Measurements from ENCODE around the gene FOSL2. TPM values are rescaled to one million over a fixed set of nuclear protein-coding genes. Genes with fewer than 3 reads are reported as not detected.
A peak's percentile ranks its signal among the peaks of the same experiment; 100 is the strongest.

The FOSL2 gene
- total and polyA plus RNA-seq, 2 donors (not counting 1 experiment from before 2014, with no cell fraction given): 2.5 to 37.7 TPM

- WGBS (ENCODE audit: insufficient coverage): 75% methylated on average over 16 of the region's 17 CpGs
- no peak overlapping the region for H3K4me3 ChIP-seq (ENCODE audit: control extremely low read depth in 1 of 5, extremely low read depth in 1 of 5, insufficient read depth in 1 of 5, low read depth in 2 of 5, low read length in 4 of 5)
- no peak overlapping the region for H3K4me2 ChIP-seq (replicated peaks; ENCODE audit: low read depth, low read length, poor library complexity, severe bottlenecking)
- ChIA-PET CTCF (interaction anchor here (1.2 kb wide), 1 partner anchor 20 kb away, joined by 5 read pairs; no protein-coding TSS in a partner anchor), POLR2A (no interaction called here)
- no peaks in the 10 kb centered on the region for H3K9me3 ChIP-seq (ENCODE audit: control extremely low read depth in 1 of 3, control insufficient read depth in 2 of 3, insufficient read depth in 1 of 3, low read length in 2 of 3)
- peaks cover 6% of the 10 kb centered on the region for H3K4me1 Mint-ChIP-seq
- no peaks in the 10 kb centered on the region for H3K9me3 Mint-ChIP-seq (ENCODE audit: insufficient read depth)
- no peaks in the 10 kb centered on the region for H4K20me1 ChIP-seq (ENCODE audit: control insufficient read depth, insufficient read depth, low read length, poor library complexity, severe bottlenecking)
- peaks cover 15% of the 10 kb centered on the region for H3K27me3 Mint-ChIP-seq
- no peak overlapping the region for H3K4me3 Mint-ChIP-seq
- H3K79me2 ChIP-seq (ENCODE audit: control insufficient read depth, insufficient read depth, low read length): no peaks in the 10 kb centered on the region
- DNase-seq (no peak), ATAC-seq (ENCODE audit: low read depth) (no peak)
- peaks cover 0 to 7% of the 10 kb centered on the region in 2 donors for H3K4me1 ChIP-seq (ENCODE audit: control insufficient read depth in 2 of 2, insufficient read depth in 2 of 2, low read length in 2 of 2)
- H2AFZ ChIP-seq (ENCODE audit: insufficient read depth, low read depth, low read length, poor library complexity, severe bottlenecking): peak overlapping the region; percentile 37
- no peak overlapping the region for H3K27ac Mint-ChIP-seq
- no peak overlapping the region for H3K9ac ChIP-seq (ENCODE audit: low read length)
- intact Hi-C loops (cut with micrococcal nuclease): no loop called here
- no peak overlapping the region for H3K27ac ChIP-seq (ENCODE audit: low read length in 2 of 2)
- no peaks in the 10 kb centered on the region for H3K36me3 ChIP-seq (replicated peaks in 1 of 2; ENCODE audit: control extremely low read depth in 1 of 2, control insufficient read depth in 1 of 2, extremely low read depth in 1 of 2, insufficient read depth in 2 of 2, low read length in 1 of 2)
- no peaks in the 10 kb centered on the region for H3K27me3 ChIP-seq (replicated peaks in 1 of 4; ENCODE audit: control extremely low read depth in 1 of 4, control insufficient read depth in 3 of 4, insufficient read depth in 4 of 4, low read length in 3 of 4)
- TF ChIP-seq EZH2 (IDR thresholded peaks at IDR 0.05; ENCODE audit: borderline replicate concordance, insufficient read depth, low read depth, low read length, poor library complexity, severe bottlenecking) (no peak), CTCF (IDR thresholded peaks at IDR 0.05) (no peak)
Observed at GRCh38 chr2:28422908-28423741, 30.5 kb downstream of the FOSL2 start.
